Mesendoderm (in vitro differentiated cells): ENCODE measurements around the gene RTP2.

ENCODE experiments used
- DNase-seq: peaks from one replicate; pipeline ENCODE4 v3.0.0; 2013
- H2AK5ac ChIP-seq: 2 replicates; pipeline ENCODE4 v1.6.1; 2013; ENCODE audit warnings: low read length, inconsistent platforms
- H2BK120ac ChIP-seq: 2 replicates; pipeline ENCODE4 v1.6.1; 2013; ENCODE audit warnings: low read depth, mild to moderate bottlenecking, low read length, moderate library complexity, mixed read lengths
- H2BK15ac ChIP-seq: replicated peaks from 2 replicates; pipeline ENCODE4 v1.6.1; 2013; ENCODE audit warnings: low read depth, mild to moderate bottlenecking, moderate library complexity
- H2BK5ac ChIP-seq: 2 replicates; pipeline ENCODE4 v1.6.1; 2013; ENCODE audit warnings: low read length, inconsistent platforms
- H3K18ac ChIP-seq: 2 replicates; pipeline ENCODE4 v1.6.1; 2013; ENCODE audit warnings: mild to moderate bottlenecking, low read length, mixed read lengths
- H3K23ac ChIP-seq: one replicate; pipeline ENCODE4 v1.6.1; 2013; ENCODE audit warnings: low read length
- H3K27ac ChIP-seq: 2 replicates; pipeline ENCODE4 v1.5.1; 2013; ENCODE audit warnings: low read depth, mild to moderate bottlenecking, inconsistent platforms, low read length, moderate library complexity
- H3K27me3 ChIP-seq: 2 replicates; pipeline ENCODE4 v1.6.1; 2013; ENCODE audit warnings: low read length, control low read depth, mild to moderate bottlenecking, inconsistent platforms; ENCODE audit not compliant: insufficient read depth, poor library complexity
- H3K36me3 ChIP-seq: 2 replicates; pipeline ENCODE4 v1.6.1; 2013; ENCODE audit warnings: low read length, inconsistent platforms; ENCODE audit not compliant: control insufficient read depth, insufficient read depth
- H3K4ac ChIP-seq: one replicate; pipeline ENCODE4 v1.6.1; 2013; ENCODE audit warnings: low read depth, mild to moderate bottlenecking, low read length, moderate library complexity
- H3K4me1 ChIP-seq: 2 replicates; pipeline ENCODE4 v1.6.1; 2013; ENCODE audit warnings: low read depth, low read length, inconsistent platforms; ENCODE audit not compliant: control insufficient read depth
- H3K4me2 ChIP-seq: 2 replicates; pipeline ENCODE4 v1.6.1; 2013; ENCODE audit warnings: low read length
- H3K4me3 ChIP-seq: 2 replicates; pipeline ENCODE4 v1.5.1; 2013; ENCODE audit warnings: mild to moderate bottlenecking, low read length
- H3K56ac ChIP-seq: one replicate; pipeline ENCODE4 v1.6.1; 2013; ENCODE audit warnings: low read length
- H3K79me1 ChIP-seq: 2 replicates; pipeline ENCODE4 v1.6.1; 2013; ENCODE audit warnings: low read length, inconsistent platforms
- H3K79me2 ChIP-seq: 2 replicates; pipeline ENCODE4 v1.6.1; 2013; ENCODE audit warnings: mild to moderate bottlenecking, low read length; ENCODE audit not compliant: control insufficient read depth, insufficient read depth
- H3K9ac ChIP-seq: 2 replicates; pipeline ENCODE4 v1.6.1; 2013; ENCODE audit warnings: low read length, inconsistent platforms
- H4K5ac ChIP-seq: one replicate; pipeline ENCODE4 v1.6.1; 2013; ENCODE audit warnings: low read length
- H4K8ac ChIP-seq: one replicate; pipeline ENCODE4 v1.6.1; 2013; ENCODE audit warnings: low read depth, mild to moderate bottlenecking, control low read depth, low read length, moderate library complexity
- WGBS: extraction: QIAGEN DNeasy Blood & Tissue Kit; methylation state at CpG from one replicate; pipeline ENCODE4 v1.1.7; 2013; ENCODE audit warnings: low lambda C conversion rate, missing lambda C conversion rate; ENCODE audit not compliant: insufficient coverage; ENCODE audit errors: extremely low coverage; 5-methylcytosine and 5-hydroxymethylcytosine counted together

RTP2 gene

DNA sequence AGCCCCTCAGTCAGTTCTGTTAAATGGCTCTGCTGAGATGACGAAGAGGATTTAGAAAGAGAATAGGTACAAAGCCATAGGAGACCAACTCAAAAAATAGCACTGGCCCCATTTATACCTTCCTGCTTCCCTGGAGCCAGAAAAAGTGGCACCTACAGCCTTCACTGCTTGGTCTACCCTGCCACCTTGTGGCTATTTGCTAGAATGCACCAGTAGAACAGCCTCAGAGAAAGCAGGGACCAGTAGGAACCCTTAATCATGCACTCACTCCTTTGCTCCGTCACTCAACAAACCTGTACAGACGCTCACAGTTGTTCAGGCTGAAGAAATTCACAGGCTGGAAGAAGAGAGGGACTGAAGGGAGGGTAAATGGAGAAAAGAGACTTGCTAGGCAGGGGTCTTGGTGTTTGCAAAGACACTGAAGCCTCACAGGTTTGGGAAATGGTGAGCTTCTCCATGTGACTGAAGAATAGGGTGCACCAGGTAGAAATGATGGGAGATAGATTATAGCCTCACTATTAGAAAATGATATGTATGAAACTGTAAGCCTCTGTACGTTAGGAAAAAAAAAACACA lies 12.1 kb upstream of the RTP2 start:
- Histone ChIP-seq H3K27ac (no peak overlapping the region), H3K27me3 (no peaks in the 10 kb centered on the region), H3K4me3 (no peak overlapping the region), H3K56ac (no peak overlapping the region), H3K23ac (no peak overlapping the region), H3K79me2 (no peaks in the 10 kb centered on the region), H4K5ac (no peak overlapping the region), H2BK15ac (no peak overlapping the region), H3K9ac (no peak overlapping the region), H3K18ac (no peak overlapping the region), H2BK120ac (no peak overlapping the region), H4K8ac (no peak overlapping the region), H3K4me2 (no peak overlapping the region), H3K4me1 (no peaks in the 10 kb centered on the region), H3K4ac (no peak overlapping the region), H3K79me1 (no peaks in the 10 kb centered on the region), H3K36me3 (no peaks in the 10 kb centered on the region), H2BK5ac (no peak overlapping the region), H2AK5ac (no peak overlapping the region)
- no CpG with 5 or more reads among the region's 4 CpGs for WGBS
- peak; percentile 84 for DNase-seq

DNA sequence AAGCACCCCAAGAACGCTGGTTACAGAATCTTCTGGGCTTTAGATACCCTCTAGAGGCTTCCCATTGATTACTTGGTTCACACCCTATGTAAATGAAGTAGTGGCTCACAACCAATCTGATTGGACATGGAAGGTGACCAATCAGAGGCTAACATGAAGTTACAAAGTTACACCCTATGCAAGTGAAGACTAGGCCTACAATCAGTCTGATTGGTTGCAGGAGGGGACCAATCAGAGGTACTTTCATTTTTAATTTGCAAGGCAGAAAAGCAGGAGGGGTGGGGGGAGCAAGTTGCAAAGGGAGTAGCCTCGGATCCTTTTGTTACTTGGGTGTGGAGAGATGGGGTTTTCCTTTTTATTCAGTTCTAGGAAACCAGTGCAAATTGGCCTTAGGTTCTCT lies 11.1 kb upstream of the RTP2 start:
- no peak overlapping the region for H2AK5ac ChIP-seq

DNA sequence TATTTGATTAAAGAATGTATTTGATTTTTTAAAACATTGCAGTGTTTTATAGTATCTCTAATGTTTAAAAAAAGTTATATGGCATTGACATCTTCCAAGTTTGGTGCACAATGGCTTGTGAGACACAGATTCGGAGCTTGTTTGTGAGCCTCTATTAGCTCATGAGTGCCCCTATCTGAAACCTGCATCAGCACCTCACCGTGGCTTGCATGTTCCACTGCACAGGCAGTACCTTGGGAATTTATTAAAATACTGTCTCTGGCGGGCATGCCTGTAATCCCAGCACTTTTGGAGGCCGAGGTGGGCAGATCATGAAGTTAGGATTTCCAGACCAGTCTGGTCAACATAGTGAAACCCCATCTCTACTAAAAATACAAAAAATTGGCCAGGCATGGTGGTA lies 6.8 kb upstream of the RTP2 start:
- no CpG with 5 or more reads among the region's 4 CpGs for WGBS
- Histone ChIP-seq H2BK15ac (no peak overlapping the region), H3K9ac (no peak overlapping the region), H3K27ac (no peak overlapping the region), H3K4me2 (no peak overlapping the region), H3K36me3 (no peaks in the 10 kb centered on the region), H3K79me1 (no peaks in the 10 kb centered on the region), H2BK120ac (no peak overlapping the region), H2BK5ac (no peak overlapping the region), H3K4ac (no peak overlapping the region), H3K18ac (no peak overlapping the region), H3K4me1 (no peaks in the 10 kb centered on the region), H3K56ac (no peak overlapping the region), H3K4me3 (no peak overlapping the region), H3K79me2 (no peaks in the 10 kb centered on the region), H4K8ac (no peak overlapping the region), H4K5ac (no peak overlapping the region), H3K23ac (no peak overlapping the region), H2AK5ac (no peak overlapping the region), H3K27me3 (no peaks in the 10 kb centered on the region)
- DNase-seq = peak; percentile 47

More for the DNA sequence above, 11.1 kb upstream of the RTP2 start:
- no peak overlapping the region for H3K27ac ChIP-seq
- H3K23ac ChIP-seq = no peak overlapping the region
- no peak overlapping the region for H3K18ac ChIP-seq
- H3K4me3 ChIP-seq = no peak overlapping the region
- DNase-seq = peak; percentile 65
- H3K4me2 ChIP-seq = no peak overlapping the region
- H4K5ac ChIP-seq = no peak overlapping the region
- H3K4me1 ChIP-seq = no peaks in the 10 kb centered on the region
- H3K9ac ChIP-seq = no peak overlapping the region
- H4K8ac ChIP-seq = no peak overlapping the region
- H3K27me3 ChIP-seq = no peaks in the 10 kb centered on the region
- H2BK120ac ChIP-seq = no peak overlapping the region
- H3K56ac ChIP-seq = no peak overlapping the region
- WGBS = no CpG with 5 or more reads among the region's 2 CpGs
- H3K79me1 ChIP-seq = no peaks in the 10 kb centered on the region
- no peak overlapping the region for H2BK15ac ChIP-seq
- no peaks in the 10 kb centered on the region for H3K79me2 ChIP-seq
- H2BK5ac ChIP-seq = no peak overlapping the region
- H3K4ac ChIP-seq = no peak overlapping the region
- H3K36me3 ChIP-seq = no peaks in the 10 kb centered on the region

DNA sequence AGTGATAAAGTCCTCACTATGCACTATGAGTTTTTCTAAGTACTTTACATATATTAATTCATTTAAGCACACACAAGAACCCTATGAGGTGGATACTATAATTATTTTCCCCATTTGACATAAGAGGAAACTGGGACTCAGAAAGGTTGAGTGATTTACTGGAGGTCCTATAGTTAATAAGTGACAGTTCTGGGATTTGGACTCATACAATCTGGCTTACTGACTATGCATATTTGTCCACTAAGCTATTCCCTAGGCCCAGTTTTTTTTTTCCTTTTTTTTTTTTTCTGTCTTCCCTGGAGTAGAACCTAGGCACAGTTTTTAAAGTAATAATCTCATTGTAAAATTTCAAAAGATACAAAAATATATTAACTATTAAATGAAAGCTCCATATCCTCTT lies 6.3 kb upstream of the RTP2 start:
- Histone ChIP-seq H3K9ac (no peak overlapping the region), H3K23ac (no peak overlapping the region), H3K36me3 (no peaks in the 10 kb centered on the region), H3K4ac (no peak overlapping the region), H2BK15ac (no peak overlapping the region), H3K27me3 (no peaks in the 10 kb centered on the region), H3K18ac (no peak overlapping the region), H2BK120ac (no peak overlapping the region), H4K5ac (no peak overlapping the region), H2BK5ac (no peak overlapping the region), H3K4me1 (no peaks in the 10 kb centered on the region), H3K4me2 (no peak overlapping the region), H4K8ac (no peak overlapping the region), H3K4me3 (no peak overlapping the region), H3K79me1 (no peaks in the 10 kb centered on the region), H3K27ac (no peak overlapping the region), H2AK5ac (no peak overlapping the region), H3K79me2 (no peaks in the 10 kb centered on the region), H3K56ac (no peak overlapping the region)
- no peak for DNase-seq

DNA sequence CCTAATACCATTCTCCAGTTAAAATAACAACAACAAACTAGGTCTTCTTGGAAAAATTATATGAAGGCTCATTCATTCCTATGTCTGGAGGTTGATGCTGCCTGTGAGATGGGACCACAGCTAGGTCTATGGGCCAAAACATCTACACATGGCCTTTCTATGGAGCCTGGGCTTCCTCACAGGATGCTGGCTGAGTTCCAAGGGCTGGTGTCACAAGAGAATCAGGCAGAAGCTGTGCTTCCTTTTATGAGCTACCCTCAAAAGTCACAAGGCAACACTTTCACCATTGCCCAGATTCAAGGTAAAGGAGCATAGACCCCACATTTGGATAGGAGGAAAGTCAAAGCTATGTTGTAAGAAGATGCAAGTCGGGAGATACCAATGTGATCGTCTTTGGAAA lies 4.6 kb upstream of the RTP2 start:
- Histone ChIP-seq H3K79me1 (no peaks in the 10 kb centered on the region), H3K18ac (no peak overlapping the region), H3K27ac (no peak overlapping the region), H3K4me2 (no peak overlapping the region), H3K23ac (no peak overlapping the region), H3K56ac (no peak overlapping the region), H3K79me2 (no peaks in the 10 kb centered on the region), H4K8ac (no peak overlapping the region), H3K27me3 (no peaks in the 10 kb centered on the region), H3K36me3 (no peaks in the 10 kb centered on the region), H3K4me3 (no peak overlapping the region), H3K4ac (no peak overlapping the region), H2BK5ac (no peak overlapping the region), H3K4me1 (no peaks in the 10 kb centered on the region), H4K5ac (no peak overlapping the region), H3K9ac (no peak overlapping the region), H2BK15ac (no peak overlapping the region), H2AK5ac (no peak overlapping the region), H2BK120ac (no peak overlapping the region)
- no peak for DNase-seq
- WGBS = no CpG with 5 or more reads among the region's 2 CpGs

DNA sequence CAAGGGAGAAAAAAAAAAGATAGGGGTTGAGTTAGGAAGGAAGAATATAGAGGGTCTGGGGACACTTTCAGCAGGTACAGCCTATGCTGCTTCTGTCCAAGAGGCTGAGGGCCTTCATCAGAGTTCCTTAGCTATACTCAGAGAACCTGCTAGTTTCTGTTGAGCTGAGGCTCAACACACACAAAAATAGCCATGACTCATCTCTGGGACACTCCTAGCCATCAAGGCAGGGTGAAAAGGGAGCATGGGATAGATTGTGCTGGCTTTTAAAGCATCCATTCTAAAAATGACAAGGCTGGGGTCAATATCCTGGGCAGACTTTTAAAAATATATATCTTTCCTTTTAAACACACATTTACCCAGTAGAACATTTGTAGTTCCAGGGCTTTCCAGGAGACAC lies 2.8 kb upstream of the RTP2 start:
- H4K8ac ChIP-seq = no peak overlapping the region
- H3K4me2 ChIP-seq = no peak overlapping the region
- H3K4me3 ChIP-seq = no peak overlapping the region
- H4K5ac ChIP-seq = no peak overlapping the region
- no peaks in the 10 kb centered on the region for H3K4me1 ChIP-seq
- H3K9ac ChIP-seq = no peak overlapping the region
- no peak overlapping the region for H3K27ac ChIP-seq
- no peak for DNase-seq
- H2BK120ac ChIP-seq = no peak overlapping the region
- H3K18ac ChIP-seq = no peak overlapping the region
- no peak overlapping the region for H3K56ac ChIP-seq
- no peaks in the 10 kb centered on the region for H3K27me3 ChIP-seq
- no peak overlapping the region for H2AK5ac ChIP-seq
- H2BK15ac ChIP-seq = no peak overlapping the region
- H3K4ac ChIP-seq = no peak overlapping the region
- no peaks in the 10 kb centered on the region for H3K79me2 ChIP-seq
- H3K36me3 ChIP-seq = no peaks in the 10 kb centered on the region
- no peak overlapping the region for H3K23ac ChIP-seq
- H2BK5ac ChIP-seq = no peak overlapping the region
- no peaks in the 10 kb centered on the region for H3K79me1 ChIP-seq
